Stimulated activated naive CD4-positive, alpha-beta T cell (primary cell): ENCODE results near the gene TEDC1.

ENCODE experiments used
- DNase-seq, 6 experiments: peaks; one replicate each; lab custom pipeline; 2025; lab: John Stamatoyannopoulos, UW

Gene TEDC1

DNA sequence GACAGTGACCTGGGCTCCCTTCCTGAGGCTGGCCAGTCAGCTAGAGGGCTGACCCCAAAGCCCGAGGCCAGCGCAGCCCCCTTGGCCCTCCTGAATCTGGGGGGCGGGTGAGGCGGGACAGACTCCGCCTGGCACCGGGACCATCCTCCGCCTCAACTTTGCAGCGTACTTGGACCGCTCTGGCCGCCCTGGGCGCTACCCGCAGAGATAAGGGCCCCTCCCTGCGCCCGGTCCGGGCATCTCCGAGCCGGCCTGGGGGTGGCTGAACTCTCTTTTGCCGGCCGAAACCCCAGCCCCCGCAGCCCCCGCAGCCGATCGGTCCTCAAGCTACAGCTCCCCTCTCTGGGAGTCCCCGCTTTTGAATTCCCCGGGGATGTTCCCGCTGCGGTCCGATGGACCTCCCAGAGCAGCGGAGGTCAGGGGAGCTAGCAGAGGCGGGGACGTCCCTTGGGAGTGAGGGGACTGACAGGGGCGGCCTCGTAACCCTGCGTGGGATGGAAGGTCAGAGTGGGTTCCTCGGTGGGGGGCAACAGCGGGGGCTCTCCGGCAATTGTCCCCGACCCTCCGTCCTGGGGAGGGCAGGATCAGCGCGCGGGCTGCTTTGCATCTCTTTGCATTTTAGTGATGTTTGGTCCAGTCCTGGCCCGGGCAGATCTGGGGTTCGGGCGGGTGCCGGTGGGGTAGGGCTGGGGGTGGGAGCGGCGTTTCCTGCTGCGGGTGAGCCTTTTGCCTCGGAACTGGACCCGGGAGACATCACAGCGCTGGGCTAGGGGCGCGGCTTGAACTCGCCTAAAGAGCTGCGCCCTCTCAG is 4.7 kb upstream of the TEDC1 start, which contains the start of gene CRIP1:
Gene CRIP1, plus strand, starts transcription at position 724 of the 811 bp plus-strand sequence. CDS start 374 bp downstream, outside the sequence.
- peak in 1 of 6 experiments; percentile 31 for DNase-seq

DNA sequence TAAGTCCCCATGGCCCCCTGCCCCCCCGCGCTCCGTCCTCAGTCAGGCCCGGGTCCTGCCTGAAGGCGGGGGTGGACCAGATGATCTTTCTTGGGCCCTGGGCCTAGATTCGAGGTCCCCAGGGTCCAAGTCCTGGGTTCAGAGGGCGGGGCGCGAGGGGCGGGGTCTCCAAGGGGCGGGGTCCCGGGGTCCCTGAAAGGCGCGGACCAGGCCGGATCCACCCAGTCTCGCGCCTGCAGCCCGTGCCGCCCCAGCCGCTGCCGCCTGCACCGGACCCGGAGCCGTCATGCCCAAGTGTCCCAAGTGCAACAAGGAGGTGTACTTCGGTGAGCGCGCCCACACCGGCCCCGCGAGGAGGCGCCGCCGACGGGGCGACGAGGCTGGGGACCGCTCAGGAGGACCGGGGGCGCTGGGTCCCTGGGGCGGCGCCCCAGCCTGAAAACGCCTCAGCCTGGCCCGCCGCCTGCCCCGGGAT is 4.0 kb upstream of the TEDC1 start:
- DNase-seq, result peak in 5 of 6 experiments; percentile 21 to 59 (median 50)

- peak; percentile 66 to 84 (median 75) for DNase-seq
Measured at GRCh38 chr14:105487449-105487985, 3.5 kb upstream of the TEDC1 start.

DNA sequence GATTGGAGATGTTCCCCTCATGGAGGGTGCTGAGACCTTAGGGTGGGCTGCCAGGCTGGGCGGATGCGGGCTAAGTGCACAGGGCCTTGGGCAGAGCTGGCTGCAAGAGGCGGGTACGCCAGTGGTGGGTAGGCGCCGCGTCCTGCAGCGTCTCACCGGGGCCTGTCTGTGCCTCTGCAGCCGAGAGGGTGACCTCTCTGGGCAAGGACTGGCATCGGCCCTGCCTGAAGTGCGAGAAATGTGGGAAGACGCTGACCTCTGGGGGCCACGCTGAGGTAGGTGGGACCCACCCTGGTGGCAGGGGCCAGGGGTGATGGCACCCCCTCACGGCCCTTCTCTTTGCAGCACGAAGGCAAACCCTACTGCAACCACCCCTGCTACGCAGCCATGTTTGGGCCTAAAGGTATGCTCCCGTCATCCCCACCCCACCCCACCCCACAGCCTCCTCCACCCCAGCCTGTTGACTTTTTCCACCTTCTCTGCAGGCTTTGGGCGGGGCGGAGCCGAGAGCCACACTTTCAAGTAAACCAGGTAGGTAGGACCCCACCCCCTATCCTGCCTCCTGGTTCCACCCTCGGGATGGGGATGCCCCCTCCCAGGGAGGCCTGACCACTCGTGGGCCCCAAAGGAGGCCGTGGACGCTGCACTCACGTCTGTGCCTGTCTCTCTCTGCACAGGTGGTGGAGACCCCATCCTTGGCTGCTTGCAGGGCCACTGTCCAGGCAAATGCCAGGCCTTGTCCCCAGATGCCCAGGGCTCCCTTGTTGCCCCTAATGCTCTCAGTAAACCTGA is 2.9 kb upstream of the TEDC1 start:
- DNase-seq, result peak; percentile 39 to 69 (median 52)

DNA sequence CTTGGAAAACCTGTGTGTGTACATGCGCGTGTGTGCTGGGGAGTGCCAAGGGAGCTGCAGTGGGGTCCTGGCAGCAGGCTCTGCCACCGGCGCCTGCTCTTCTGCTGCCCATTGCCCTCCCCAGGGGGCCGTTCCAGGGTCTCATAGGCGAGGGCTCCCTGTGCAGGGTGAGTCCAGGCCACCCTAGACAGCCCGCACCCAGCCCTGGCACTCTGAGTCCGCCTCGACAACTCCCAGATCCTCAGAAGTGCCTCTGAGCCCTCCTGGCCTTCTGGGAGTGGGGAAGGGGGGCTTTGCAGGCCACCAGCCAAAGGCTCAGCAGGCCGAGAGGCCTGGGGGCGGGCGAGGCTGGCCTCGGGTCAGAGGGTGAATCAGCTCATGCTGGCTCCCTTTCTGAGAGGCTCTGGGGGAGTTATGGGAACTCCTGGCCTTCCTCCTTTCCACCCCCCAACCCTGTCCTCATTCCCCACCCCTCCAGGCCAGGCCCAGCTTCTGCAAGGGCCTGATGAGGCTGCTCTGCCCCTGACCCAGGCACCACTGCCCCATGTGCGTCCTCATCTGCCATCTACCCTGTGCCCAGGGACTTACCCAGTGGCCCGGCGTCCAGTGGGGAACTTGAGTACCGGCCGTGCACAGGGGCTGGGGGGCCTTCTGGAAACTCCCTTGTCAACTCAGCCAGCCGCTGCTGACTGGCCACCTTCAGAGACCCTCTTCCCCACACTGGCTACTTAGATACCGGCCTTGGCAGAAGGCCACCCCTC is 2.1 kb upstream of the TEDC1 start:
- DNase-seq, result peak in 1 of 6 experiments; percentile 36

- DNase-seq, result peak; percentile 81 to 90 (median 86)
Measured at GRCh38 chr14:105489542-105490266, 1.3 kb upstream of the TEDC1 start.

- no peak for DNase-seq
Measured at GRCh38 chr14:105490267-105490571, 827 bp upstream of the TEDC1 start.

GRCh38 chr14:105491366-105491973 is 424 bp downstream of the TEDC1 start:
- peak; percentile 53 to 92 (median 84) for DNase-seq

GRCh38 chr14:105492031-105492970 is 1.3 kb downstream of the TEDC1 start:
- DNase-seq, result no peak

GRCh38 chr14:105492971-105493871 is 2.2 kb downstream of the TEDC1 start:
- DNase-seq, result no peak

DNA sequence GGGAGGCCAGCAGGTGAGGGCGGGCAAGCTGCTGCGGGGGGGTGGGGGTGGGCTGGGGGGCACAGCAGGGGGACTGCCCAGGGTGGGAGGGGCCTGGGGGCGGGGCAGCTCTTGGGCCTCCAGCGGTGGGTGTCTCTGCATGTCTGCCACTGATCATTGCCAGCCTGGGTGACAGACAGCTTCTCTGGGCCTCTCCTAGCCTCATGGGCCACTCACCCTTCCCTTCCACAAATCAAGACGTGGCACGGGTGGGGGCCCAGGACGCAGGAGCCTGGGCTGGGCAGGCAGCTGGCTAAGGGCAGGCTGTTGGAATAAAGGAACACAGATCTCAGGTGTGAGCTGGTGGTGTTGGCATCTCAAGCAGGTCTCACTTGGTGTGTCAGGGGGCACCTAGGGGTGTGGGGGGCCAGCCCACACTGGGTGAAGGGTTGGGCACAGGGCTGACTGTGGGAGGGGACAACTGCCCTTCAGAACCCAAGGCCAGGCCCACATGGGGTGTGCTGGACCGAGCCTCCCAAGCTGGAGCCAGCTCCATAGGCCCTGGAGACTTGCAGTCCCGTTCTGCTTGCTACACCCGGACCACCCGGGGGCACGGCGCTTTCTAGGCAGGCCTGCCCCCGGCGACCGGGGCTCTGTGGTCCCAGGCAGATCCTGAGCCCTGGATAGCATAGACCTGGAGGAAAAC is 3.0 kb downstream of the TEDC1 start:
- DNase-seq, result no peak

- no peak for DNase-seq
Measured at GRCh38 chr14:105494606-105494929, 3.5 kb downstream of the TEDC1 start.

DNA sequence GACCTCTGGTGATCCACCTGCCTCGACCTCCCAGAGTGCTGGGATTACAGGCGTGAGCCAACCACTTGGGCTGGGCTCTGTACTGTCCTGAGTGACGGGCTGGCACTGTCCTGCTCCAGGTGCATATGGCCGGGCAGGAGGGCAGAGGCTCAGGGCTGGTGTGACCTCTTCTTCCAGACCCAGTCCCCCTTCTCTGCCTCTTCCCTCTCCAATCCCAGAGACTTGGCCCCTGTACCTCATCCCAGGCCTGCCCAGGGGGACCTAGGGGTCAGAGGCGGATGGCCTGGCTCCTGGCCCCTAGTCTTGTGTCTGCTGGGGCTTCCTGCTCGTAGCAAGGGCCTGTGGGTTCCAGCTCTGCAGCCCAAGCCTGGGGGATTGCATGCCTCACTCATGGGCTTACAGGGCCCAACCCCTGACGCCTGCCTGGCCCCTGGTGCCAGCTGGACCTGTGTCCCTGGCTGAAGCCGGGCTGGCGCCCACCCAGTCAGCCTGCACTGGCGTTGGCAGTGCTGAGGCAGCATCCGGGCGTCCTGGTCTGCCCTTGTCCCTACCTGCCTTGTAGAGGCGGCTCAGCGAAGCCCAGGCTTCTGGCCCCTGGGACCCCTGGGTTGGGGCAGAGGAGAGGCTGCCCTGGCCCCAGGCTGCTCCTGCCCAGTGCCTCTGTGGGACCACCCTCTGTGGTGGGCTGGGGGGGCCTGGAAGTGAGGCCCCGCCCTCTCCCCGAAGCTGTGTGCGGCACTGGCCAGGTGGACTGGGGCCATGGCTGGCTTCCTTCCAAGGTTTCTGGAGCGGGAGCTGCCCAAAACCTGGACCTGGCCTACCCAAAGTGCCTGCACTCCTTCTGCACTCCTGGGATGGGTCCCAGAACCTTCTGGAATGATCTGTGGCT is 4.3 kb downstream of the TEDC1 start:
- DNase-seq, result no peak

GRCh38 chr14:105495990-105496830 is 5.2 kb downstream of the TEDC1 start:
- DNase-seq, result no peak

- DNase-seq, result no peak
Measured at GRCh38 chr14:105496831-105497591, 6.0 kb downstream of the TEDC1 start.
